Adrenal gland (tissue), 12 donors: Measurements from ENCODE around the gene ADAMTS9. TPM values are rescaled to one million over a fixed set of nuclear protein-coding genes. Genes with fewer than 3 reads are reported as not detected.

Source experiments
- DNase-seq, 7 donors: peaks; one replicate each; pipeline ENCODE4 v3.0.0-alpha.2; 2019 to 2020
- H3K27ac ChIP-seq, 5 donors: fragments of 200-600 bp; sonication (generic) in 4 of 5; 1 replicate in 3 of 5; 2 replicates in 2 of 5; pipeline versions ENCODE4 v1.5.1 to v1.8.0; 2016 to 2020; ENCODE audit warnings: mild to moderate bottlenecking in 1 of 5
- H3K27me3 ChIP-seq: fragments of 200-600 bp; 2 replicates; pipeline ENCODE4 v1.8.0; 2021
- H3K36me3 ChIP-seq, 2 donors: fragments of 200-600 bp; replicated peaks in 1 of 2; 1 replicate in 1 of 2; 2 replicates in 1 of 2; pipeline versions ENCODE4 v1.5.1 to v1.8.0; 2018 to 2022
- H3K4me1 ChIP-seq, 2 donors: fragments of 200-600 bp; replicated peaks in 1 of 2; 1 replicate in 1 of 2; 2 replicates in 1 of 2; pipeline versions ENCODE4 v1.5.1 to v1.8.0; 2018 to 2021
- H3K4me3 ChIP-seq, 4 donors: fragments of 200-600 bp; sonication (generic) in 3 of 4; one replicate each; pipeline ENCODE4 v1.5.1; 2016 to 2018
- H3K9me3 ChIP-seq, 3 donors: fragments of 200-600 bp; sonication (generic) in 1 of 3; replicated peaks in 1 of 3; 1 replicate in 2 of 3; 2 replicates in 1 of 3; pipeline versions ENCODE4 v1.5.1 to v1.8.0; 2016 to 2021
- CTCF ChIP-seq, 6 experiments: fragments of 450-650 bp in 4 of 6; fragments of 200-600 bp in 2 of 6; sonication (generic) in 1 of 6; IDR thresholded peaks; 1 replicate in 5 of 6; 2 replicates in 1 of 6; pipeline versions ENCODE4 v1.5.1 to v1.8.0; 2016 to 2021; ENCODE audit warnings: antibody characterized with exemption in 6 of 6, mild to moderate bottlenecking in 2 of 6, moderate library complexity in 1 of 6
- POLR2A ChIP-seq, 2 donors: fragments of 450-650 bp; IDR thresholded peaks; one replicate each; pipeline ENCODE4 v1.6.1; 2017; ENCODE audit warnings: antibody characterized with exemption in 2 of 2, mild to moderate bottlenecking in 2 of 2, moderate library complexity in 1 of 2
- WGBS, 4 donors: extraction: QIAGEN DNeasy Blood & Tissue Kit in 2 of 4; methylation state at CpG; one replicate each; pipeline versions ENCODE4 v1.1.5 to v1.1.7; 2013 to 2017; 5-methylcytosine and 5-hydroxymethylcytosine counted together
- intact Hi-C, 2 donors: fragments of 100-400 bp; cut with DNase I; formaldehyde crosslinking; loops; one replicate each; pipeline versions ENCODE4 v1.14.1 to v1.15.0; 2022 to 2023
- polyA plus RNA-seq, 3 donors: library from polyadenylated mRNA; stranded (reverse); fragments of 200-250 nt in 2 of 3; fragments of 350-450 nt in 1 of 3; fragmentation: Illumina TruSeq in 1 of 3; extraction: RNeasy Lipid Tissue Mini Kit (QIAGEN cat#74804) in 1 of 3; gene quantifications; one replicate each; pipeline ENCODE4 v1.2.3, GENCODE V29; 2013 to 2014
- total RNA-seq, 9 donors: library from RNA; depleted of rRNA in 4 of 9; stranded (reverse); fragments of >200 nt in 4 of 9; fragments of 120-200 nt in 1 of 9; fragmentation: NEBNext Ultra II Directional in 1 of 9; extraction: Animal tissue kit (Norgen Biotek cat#: 25700) in 1 of 9; gene quantifications; one replicate each; pipeline versions ENCODE4 v1.1.0 to v1.2.4, GENCODE V29; 2013 to 2023
- donor health status: healthy with polysubstance abuse.
- donor health status: Bipolar disorder and iron deficiency.
- donor health status: DM: yes; HTN: yes; CAD: no.
- donor health status: DM: no; HTN: no; CAD: no.
- donor health status: DM: no; HTN: no; CAD: no.
- donor health status: DM: yes; HTN: yes; CAD: no.

The ADAMTS9 gene
- total and polyA plus RNA-seq, 12 donors, result 5.1 to 51.2 (median 22.0) TPM

- DNase-seq, result no peak
- intact Hi-C loops, result no loop called here
- Histone ChIP-seq H3K4me1 (peaks cover 0 to 16% of the 10 kb centered on the region in 2 donors), H3K36me3 (peaks cover 0 to 2% of the 10 kb centered on the region in 2 donors), H3K9me3 (no peaks in the 10 kb centered on the region), H3K4me3 (no peak overlapping the region), H3K27me3 (no peaks in the 10 kb centered on the region), H3K27ac (peak overlapping the region in 1 of 5 donors; percentile 13)
- no peak for TF ChIP-seq CTCF (IDR thresholded peaks at IDR 0.05)
- TF ChIP-seq POLR2A (IDR thresholded peaks at IDR 0.05), result no peak
- 80 to 86% (median 83%) methylated on average over 1 of the region's 1 CpG for WGBS, 4 donors
Observed at GRCh38 chr3:64675687-64676247, 12.0 kb downstream of the ADAMTS9 start.

- TF ChIP-seq POLR2A (IDR thresholded peaks at IDR 0.05) (no peak), CTCF (IDR thresholded peaks at IDR 0.05) (no peak)
- Histone ChIP-seq H3K4me3 (no peak overlapping the region), H3K4me1 (peaks cover 0 to 16% of the 10 kb centered on the region in 2 donors), H3K27me3 (no peaks in the 10 kb centered on the region), H3K27ac (peak overlapping the region in 1 of 5 donors; percentile 14), H3K9me3 (no peaks in the 10 kb centered on the region), H3K36me3 (no peaks in the 10 kb centered on the region)
- intact Hi-C loops, result no loop called here
- no peak for DNase-seq
- 73 to 89% (median 75%) methylated on average over 3 to 4 of the region's 4 CpGs for WGBS, 4 donors
Observed at GRCh38 chr3:64674591-64675076, 13.2 kb downstream of the ADAMTS9 start.

- peaks cover 0 to 16% of the 10 kb centered on the region in 2 donors for H3K4me1 ChIP-seq
- no peaks in the 10 kb centered on the region for H3K36me3 ChIP-seq
- intact Hi-C loops, result no loop called here
- no peak for DNase-seq
- no peaks in the 10 kb centered on the region for H3K27me3 ChIP-seq
- no peaks in the 10 kb centered on the region for H3K9me3 ChIP-seq
- WGBS, 4 donors, result 91 to 93% (median 91%) methylated on average over 7 of the region's 7 CpGs
- no peak overlapping the region for H3K27ac ChIP-seq
- TF ChIP-seq POLR2A (IDR thresholded peaks at IDR 0.05) (no peak), CTCF (IDR thresholded peaks at IDR 0.05) (no peak)
- H3K4me3 ChIP-seq, result no peak overlapping the region
Observed at GRCh38 chr3:64673159-64673715, 14.6 kb downstream of the ADAMTS9 start.

GRCh38 chr3:64668582-64669510, 19.0 kb downstream of the ADAMTS9 start:
- H3K9me3 ChIP-seq, result no peaks in the 10 kb centered on the region
- H3K27me3 ChIP-seq, result no peaks in the 10 kb centered on the region
- WGBS, 4 donors, result 74 to 84% (median 78%) methylated on average over 10 of the region's 10 CpGs
- H3K27ac ChIP-seq, result peak overlapping the region in 1 of 5 donors; percentile 13
- intact Hi-C loops, result no loop called here
- no peak for TF ChIP-seq CTCF (IDR thresholded peaks at IDR 0.05)
- no peaks in the 10 kb centered on the region for H3K36me3 ChIP-seq
- no peak for DNase-seq
- no peaks in the 10 kb centered on the region for H3K4me1 ChIP-seq
- no peak overlapping the region for H3K4me3 ChIP-seq
